SIG-M5 (cell line): ENCODE data around the gene PLEKHD1.

Source experiments
- DNase-seq: peaks from one replicate; lab custom pipeline; 2025; lab: John Stamatoyannopoulos, UW

The PLEKHD1 gene

GRCh38 chr14:69547701-69548348, 63.3 kb downstream of the PLEKHD1 start:
- no peak for DNase-seq

GRCh38 chr14:69548566-69548965, 64.0 kb downstream of the PLEKHD1 start:
- DNase-seq: no peak

- DNase-seq: no peak
Observed at GRCh38 chr14:69551511-69551910, 67.0 kb downstream of the PLEKHD1 start.

GRCh38 chr14:69553252-69553651, 68.7 kb downstream of the PLEKHD1 start:
- DNase-seq: no peak

GRCh38 chr14:69554500-69554899, 70.0 kb downstream of the PLEKHD1 start:
- no peak for DNase-seq

GRCh38 chr14:69558774-69559173, 74.2 kb downstream of the PLEKHD1 start:
- DNase-seq: no peak

GRCh38 chr14:69559581-69560011, 75.1 kb downstream of the PLEKHD1 start:
- DNase-seq: no peak

- DNase-seq: no peak
Observed at GRCh38 chr14:69560826-69561225, 76.3 kb downstream of the PLEKHD1 start.

GRCh38 chr14:69561893-69562292, 77.4 kb downstream of the PLEKHD1 start:
- DNase-seq: no peak

- DNase-seq: no peak
Observed at GRCh38 chr14:69567563-69567962, 83.0 kb downstream of the PLEKHD1 start.

- no peak for DNase-seq
Observed at GRCh38 chr14:69569859-69570258, 85.3 kb downstream of the PLEKHD1 start.

GRCh38 chr14:69570836-69571330, 86.4 kb downstream of the PLEKHD1 start:
- no peak for DNase-seq

- no peak for DNase-seq
Observed at GRCh38 chr14:69571449-69572029, 87.0 kb downstream of the PLEKHD1 start.

- DNase-seq: no peak
Observed at GRCh38 chr14:69572030-69572840, 87.7 kb downstream of the PLEKHD1 start.

GRCh38 chr14:69572841-69573135, 88.3 kb downstream of the PLEKHD1 start:
- no peak for DNase-seq

- DNase-seq: no peak
Observed at GRCh38 chr14:69573205-69573830, 88.8 kb downstream of the PLEKHD1 start.

GRCh38 chr14:69573831-69574262, 89.3 kb downstream of the PLEKHD1 start:
- no peak for DNase-seq

- DNase-seq: no peak
Observed at GRCh38 chr14:69574263-69574953, 89.9 kb downstream of the PLEKHD1 start, which contains the start of gene CCDC177. CCDC177 (minus strand) TSS chr14:69574871; CDS start chr14:69573622, 1,249 bp downstream.

GRCh38 chr14:69574954-69575295, 90.4 kb downstream of the PLEKHD1 start:
- no peak for DNase-seq

GRCh38 chr14:69579476-69579875, 94.9 kb downstream of the PLEKHD1 start:
- no peak for DNase-seq

GRCh38 chr14:69580009-69580577, 95.6 kb downstream of the PLEKHD1 start:
- DNase-seq: peak; percentile 57
